Activated CD8-positive, alpha-beta memory T cell treated with anti-CD3 and anti-CD28 coated beads, Interleukin-2, amount 50 U/mL, for 1 hour (primary cell): ENCODE measurements around the gene C9orf153.

Experiments used
- DNase-seq: peaks from one replicate; pipeline ENCODE4 v3.0.0-alpha.2; 2020; ENCODE audit errors: extremely low read depth

The C9orf153 gene

GRCh38 chr9:86263876-86264275, 4.4 kb upstream of the C9orf153 start:
- no peak for DNase-seq

GRCh38 chr9:86262492-86262891, 3.0 kb upstream of the C9orf153 start:
- DNase-seq, result no peak

- DNase-seq, result no peak
Observed at GRCh38 chr9:86257391-86257790, 2.1 kb downstream of the C9orf153 start.

GRCh38 chr9:86256653-86257052, 2.8 kb downstream of the C9orf153 start:
- no peak for DNase-seq

- DNase-seq, result no peak
Observed at GRCh38 chr9:86253577-86253976, 5.9 kb downstream of the C9orf153 start.

- DNase-seq, result no peak
Observed at GRCh38 chr9:86252870-86253269, 6.6 kb downstream of the C9orf153 start.

GRCh38 chr9:86250123-86250522, 9.3 kb downstream of the C9orf153 start:
- DNase-seq, result no peak

GRCh38 chr9:86248746-86249145, 10.7 kb downstream of the C9orf153 start:
- no peak for DNase-seq

- no peak for DNase-seq
Observed at GRCh38 chr9:86246752-86247161, 12.7 kb downstream of the C9orf153 start.

GRCh38 chr9:86242071-86242470, 17.4 kb downstream of the C9orf153 start:
- no peak for DNase-seq

- DNase-seq, result no peak
Observed at GRCh38 chr9:86241216-86241615, 18.2 kb downstream of the C9orf153 start.

- DNase-seq, result no peak
Observed at GRCh38 chr9:86238861-86239770, 20.3 kb downstream of the C9orf153 start.

- no peak for DNase-seq
Observed at GRCh38 chr9:86230858-86231257, 28.6 kb downstream of the C9orf153 start.

GRCh38 chr9:86222667-86223066, 36.8 kb downstream of the C9orf153 start:
- no peak for DNase-seq

GRCh38 chr9:86219606-86220005, 39.9 kb downstream of the C9orf153 start:
- DNase-seq, result no peak

- no peak for DNase-seq
Observed at GRCh38 chr9:86217076-86217755, 42.2 kb downstream of the C9orf153 start.

GRCh38 chr9:86207193-86207592, 52.3 kb downstream of the C9orf153 start:
- DNase-seq, result no peak

- DNase-seq, result no peak
Observed at GRCh38 chr9:86202338-86202882, 57.0 kb downstream of the C9orf153 start.

- DNase-seq, result no peak
Observed at GRCh38 chr9:86201474-86202337, 57.8 kb downstream of the C9orf153 start.

GRCh38 chr9:86200599-86201162, 58.8 kb downstream of the C9orf153 start:
- DNase-seq, result no peak

- no peak for DNase-seq
Observed at GRCh38 chr9:86193088-86193487, 66.4 kb downstream of the C9orf153 start.
